ENCODE measurements around the gene VEZT.

DNA sequence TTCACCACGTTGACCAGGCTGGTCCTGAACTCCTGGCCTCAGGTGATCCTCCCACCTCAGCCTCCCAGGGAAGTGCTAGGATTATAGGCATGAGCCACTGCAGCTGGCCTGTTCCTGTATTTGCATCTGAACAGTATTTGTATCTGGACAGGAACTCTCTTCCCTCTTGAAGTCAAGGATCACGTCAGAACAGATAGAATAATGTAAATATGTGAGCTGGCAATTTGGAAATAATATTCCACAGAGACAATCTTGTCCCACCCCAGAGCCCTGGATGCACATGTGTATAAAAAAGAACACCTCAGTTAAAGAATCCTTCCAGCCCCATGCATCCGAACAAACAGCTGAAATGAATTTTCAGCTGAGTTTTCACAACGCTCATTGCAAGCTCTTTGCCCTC is 118.3 kb downstream of the VEZT start:
- TF ChIP-seq, protein P1, sequence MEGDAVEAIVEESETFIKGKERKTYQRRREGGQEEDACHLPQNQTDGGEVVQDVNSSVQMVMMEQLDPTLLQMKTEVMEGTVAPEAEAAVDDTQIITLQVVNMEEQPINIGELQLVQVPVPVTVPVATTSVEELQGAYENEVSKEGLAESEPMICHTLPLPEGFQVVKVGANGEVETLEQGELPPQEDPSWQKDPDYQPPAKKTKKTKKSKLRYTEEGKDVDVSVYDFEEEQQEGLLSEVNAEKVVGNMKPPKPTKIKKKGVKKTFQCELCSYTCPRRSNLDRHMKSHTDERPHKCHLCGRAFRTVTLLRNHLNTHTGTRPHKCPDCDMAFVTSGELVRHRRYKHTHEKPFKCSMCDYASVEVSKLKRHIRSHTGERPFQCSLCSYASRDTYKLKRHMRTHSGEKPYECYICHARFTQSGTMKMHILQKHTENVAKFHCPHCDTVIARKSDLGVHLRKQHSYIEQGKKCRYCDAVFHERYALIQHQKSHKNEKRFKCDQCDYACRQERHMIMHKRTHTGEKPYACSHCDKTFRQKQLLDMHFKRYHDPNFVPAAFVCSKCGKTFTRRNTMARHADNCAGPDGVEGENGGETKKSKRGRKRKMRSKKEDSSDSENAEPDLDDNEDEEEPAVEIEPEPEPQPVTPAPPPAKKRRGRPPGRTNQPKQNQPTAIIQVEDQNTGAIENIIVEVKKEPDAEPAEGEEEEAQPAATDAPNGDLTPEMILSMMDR (IDR thresholded peaks at IDR 0.05): no peak
- no peak for TF ChIP-seq POLR2A (IDR thresholded peaks at IDR 0.05)
